CD8-positive, alpha-beta memory T cell (primary cell): Measurements from ENCODE around the gene DIAPH2. TPM values are rescaled to one million over a fixed set of nuclear protein-coding genes. Genes with fewer than 3 reads are reported as not detected.

Source experiments
- CTCF ChIA-PET: fragments of 350-600 bp; sonication (Branson Sonifier 250); formaldehyde crosslinking; loops from one replicate; lab custom pipeline; 2021; ENCODE audit warnings: antibody characterized with exemption; lab: Charles Lee
- POLR2A ChIA-PET: fragments of 350-600 bp; sonication (Branson Sonifier 250); formaldehyde crosslinking; loops from one replicate; lab custom pipeline; 2021; ENCODE audit warnings: antibody characterized with exemption; lab: Charles Lee
- DNase-seq, 5 donors: peaks; one replicate each; pipeline versions ENCODE4 v3.0.0 to v3.0.0-alpha.2; 2020 to 2022; ENCODE audit warnings: mixed read lengths in 1 of 5
- H3K27ac ChIP-seq: one replicate; pipeline ENCODE4 v1.7.0; 2013; ENCODE audit warnings: low read depth, mild to moderate bottlenecking, low read length, moderate library complexity
- H3K27me3 ChIP-seq: 2 replicates; pipeline ENCODE4 v1.7.0; 2013; ENCODE audit warnings: low read length, mild to moderate bottlenecking; ENCODE audit not compliant: insufficient read depth, poor library complexity, severe bottlenecking
- H3K36me3 ChIP-seq: 2 replicates; pipeline ENCODE4 v1.7.0; 2013; ENCODE audit warnings: mild to moderate bottlenecking, low read length, moderate library complexity; ENCODE audit not compliant: insufficient read depth
- H3K4me1 ChIP-seq: 2 replicates; pipeline ENCODE4 v1.7.0; 2013; ENCODE audit warnings: mild to moderate bottlenecking, low read length, moderate library complexity; ENCODE audit not compliant: insufficient read depth
- H3K4me3 ChIP-seq: 2 replicates; pipeline ENCODE4 v1.7.0; 2013; ENCODE audit warnings: mild to moderate bottlenecking, low read length
- H3K9me3 ChIP-seq: 2 replicates; pipeline ENCODE4 v1.7.0; 2013; ENCODE audit warnings: mild to moderate bottlenecking, low read length
- H3K27ac Mint-ChIP-seq, 8 donors: one replicate each; pipeline ENCODE4 v1.8.0; 2020 to 2021; ENCODE audit warnings: mixed read lengths in 8 of 8, mild to moderate bottlenecking in 6 of 8, inconsistent platforms in 3 of 8, moderate library complexity in 3 of 8
- H3K27me3 Mint-ChIP-seq, 2 donors: one replicate each; pipeline ENCODE4 v1.8.0; 2020 to 2021; ENCODE audit warnings: mixed read lengths in 2 of 2, mild to moderate bottlenecking in 1 of 2, moderate library complexity in 1 of 2
- H3K36me3 Mint-ChIP-seq, 3 donors: one replicate each; pipeline ENCODE4 v1.8.0; 2020 to 2021; ENCODE audit warnings: mixed read lengths in 3 of 3, inconsistent platforms in 1 of 3, mild to moderate bottlenecking in 1 of 3
- H3K4me1 Mint-ChIP-seq, 3 donors: one replicate each; pipeline ENCODE4 v1.8.0; 2020 to 2021; ENCODE audit warnings: mixed read lengths in 3 of 3, inconsistent platforms in 1 of 3, mild to moderate bottlenecking in 1 of 3
- H3K4me3 Mint-ChIP-seq, 7 donors: one replicate each; pipeline ENCODE4 v1.8.0; 2020 to 2021; ENCODE audit warnings: mixed read lengths in 7 of 7, mild to moderate bottlenecking in 6 of 7, moderate library complexity in 4 of 7, inconsistent platforms in 2 of 7
- H3K9me3 Mint-ChIP-seq, 5 donors: one replicate each; pipeline ENCODE4 v1.8.0; 2020 to 2022; ENCODE audit warnings: mixed read lengths in 5 of 5, mild to moderate bottlenecking in 3 of 5, moderate library complexity in 2 of 5, inconsistent platforms in 1 of 5
- polyA plus RNA-seq: library from polyadenylated mRNA; unstranded; fragments of 300-500 nt; fragmentation: Illumina TruSeq; gene quantifications from one replicate; pipeline ENCODE4 v1.2.3, GENCODE V29; 2021
- total RNA-seq, 2 experiments: library from RNA; stranded (reverse); gene quantifications; one replicate each; pipeline ENCODE4 v1.2.3, GENCODE V29; 2021

The DIAPH2 gene
- total and polyA plus RNA-seq, 3 experiments from 2014 or later = 5.6 to 11.5 (median 6.0) TPM

DNA sequence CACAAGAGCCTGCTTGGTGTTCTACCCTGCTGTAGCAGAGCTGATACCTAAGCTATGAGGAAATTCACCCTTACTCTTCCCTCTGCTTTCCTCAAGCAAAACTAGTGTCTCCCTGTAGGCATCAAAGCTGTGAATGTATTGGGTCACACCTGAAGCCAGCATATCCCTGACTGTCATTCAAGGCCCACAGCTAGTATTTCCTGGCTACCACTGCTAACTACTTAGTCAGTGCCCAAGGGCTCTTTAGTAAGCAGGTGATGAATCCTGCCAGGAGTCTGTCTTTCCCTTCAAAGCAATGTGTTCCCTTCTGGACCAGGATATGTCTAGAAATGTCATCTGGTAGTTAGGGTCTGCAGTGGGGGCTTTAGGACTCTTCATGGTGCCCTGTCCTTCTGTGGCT, 324.7 kb downstream of the DIAPH2 start:
- ChIA-PET CTCF (no interaction called here), POLR2A (no interaction called here)
- no peak for DNase-seq
- Histone ChIP-seq H3K9me3 (no peaks in the 10 kb centered on the region), H3K4me1 (no peaks in the 10 kb centered on the region), H3K27me3 (no peaks in the 10 kb centered on the region), H3K4me3 (no peak overlapping the region), H3K27ac (no peak overlapping the region), H3K36me3 (no peaks in the 10 kb centered on the region)
- Mint-ChIP-seq H3K4me1 (peaks cover 0 to 1% (median 0%) of the 10 kb centered on the region in 3 donors), H3K27me3 (no peaks in the 10 kb centered on the region), H3K9me3 (no peaks in the 10 kb centered on the region), H3K36me3 (peaks cover 0 to 5% (median 0%) of the 10 kb centered on the region in 3 donors), H3K4me3 (no peak overlapping the region), H3K27ac (no peak overlapping the region)

DNA sequence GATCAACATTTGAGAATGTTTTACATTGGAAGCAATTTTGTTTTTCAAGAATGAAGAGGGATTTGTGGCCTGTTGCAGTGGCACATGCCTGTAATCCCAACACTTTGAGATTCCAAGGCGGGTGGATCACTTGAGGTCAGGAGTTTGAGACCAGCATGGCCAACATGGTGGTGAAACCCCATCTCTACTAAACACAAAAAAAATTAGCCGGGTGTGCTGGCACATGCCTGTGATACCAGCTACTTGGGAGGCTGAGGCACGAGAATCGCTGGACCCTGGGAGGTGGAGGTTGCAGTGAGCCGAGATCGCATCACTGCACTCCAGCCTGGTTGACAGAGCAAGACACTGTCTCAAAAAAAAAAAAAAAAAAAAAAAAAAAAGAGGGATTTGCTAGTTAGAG, 326.9 kb downstream of the DIAPH2 start:
- H3K27ac Mint-ChIP-seq = no peak overlapping the region
- no peak overlapping the region for H3K4me3 Mint-ChIP-seq
- POLR2A ChIA-PET = no interaction called here
- no peaks in the 10 kb centered on the region for H3K36me3 ChIP-seq
- no peaks in the 10 kb centered on the region for H3K4me1 ChIP-seq
- DNase-seq = no peak
- no peaks in the 10 kb centered on the region for H3K27me3 Mint-ChIP-seq
- CTCF ChIA-PET = no interaction called here
- no peak overlapping the region for H3K27ac ChIP-seq
- no peaks in the 10 kb centered on the region for H3K27me3 ChIP-seq
- H3K36me3 Mint-ChIP-seq = peaks cover 0 to 5% (median 0%) of the 10 kb centered on the region in 3 donors
- H3K4me3 ChIP-seq = no peak overlapping the region
- no peaks in the 10 kb centered on the region for H3K9me3 Mint-ChIP-seq
- no peaks in the 10 kb centered on the region for H3K9me3 ChIP-seq
- peaks cover 0 to 1% (median 0%) of the 10 kb centered on the region in 3 donors for H3K4me1 Mint-ChIP-seq

DNA sequence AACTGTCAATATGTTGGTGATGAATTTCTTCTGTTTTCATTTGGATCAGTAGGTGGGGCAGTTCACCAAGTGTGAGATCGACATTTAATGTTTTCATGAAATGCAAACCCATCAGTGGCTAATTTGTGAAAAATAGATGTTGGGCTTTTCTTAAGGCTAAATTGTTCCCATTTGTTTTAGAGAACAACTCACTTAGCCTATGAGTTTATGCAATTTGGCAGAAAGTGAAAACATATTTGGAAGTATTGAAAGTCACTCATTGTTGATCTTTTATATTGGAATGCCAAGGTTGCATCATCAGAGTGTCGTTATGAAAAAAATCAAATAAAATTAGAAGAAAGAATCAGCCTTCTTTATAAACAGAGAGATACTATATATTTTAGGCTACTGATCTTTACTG, 331.5 kb downstream of the DIAPH2 start:
- Mint-ChIP-seq H3K27ac (no peak overlapping the region), H3K4me1 (no peaks in the 10 kb centered on the region), H3K27me3 (peaks cover 0 to 1% of the 10 kb centered on the region in 2 donors), H3K36me3 (peaks cover 0 to 4% (median 0%) of the 10 kb centered on the region in 3 donors), H3K4me3 (no peak overlapping the region), H3K9me3 (no peaks in the 10 kb centered on the region)
- Histone ChIP-seq H3K27ac (no peak overlapping the region), H3K36me3 (no peaks in the 10 kb centered on the region), H3K4me3 (no peak overlapping the region), H3K4me1 (no peaks in the 10 kb centered on the region), H3K27me3 (no peaks in the 10 kb centered on the region), H3K9me3 (no peaks in the 10 kb centered on the region)
- no peak for DNase-seq
- CTCF ChIA-PET = interaction anchor here (1.0 kb wide), 1 partner anchor 10 kb away, joined by 4 read pairs; no protein-coding TSS in a partner anchor
- POLR2A ChIA-PET = no interaction called here

DNA sequence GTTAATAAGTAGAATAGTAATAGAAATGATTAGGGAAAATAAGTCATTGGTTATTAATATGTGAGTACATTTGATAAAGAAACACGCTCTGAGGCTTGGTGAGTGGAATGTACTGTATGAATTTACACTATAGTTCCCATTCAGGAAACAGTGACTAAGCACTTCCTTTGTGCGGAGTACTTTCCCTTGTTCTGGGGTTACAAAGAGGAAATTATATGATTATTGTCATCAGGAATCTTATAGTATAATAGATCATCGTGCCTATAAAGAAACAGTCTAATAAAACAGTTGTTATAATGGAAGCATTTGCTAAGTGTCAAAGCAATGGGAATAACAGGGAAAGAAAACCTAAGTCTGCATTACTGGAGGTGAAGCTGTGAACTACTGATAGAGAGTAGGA, 337.0 kb downstream of the DIAPH2 start:
- Histone ChIP-seq H3K27ac (no peak overlapping the region), H3K36me3 (no peaks in the 10 kb centered on the region), H3K27me3 (no peaks in the 10 kb centered on the region), H3K9me3 (no peaks in the 10 kb centered on the region), H3K4me3 (no peak overlapping the region), H3K4me1 (no peaks in the 10 kb centered on the region)
- POLR2A ChIA-PET = no interaction called here
- no peak overlapping the region for H3K4me3 Mint-ChIP-seq
- no peak overlapping the region for H3K27ac Mint-ChIP-seq
- DNase-seq = no peak
- no peaks in the 10 kb centered on the region for H3K36me3 Mint-ChIP-seq
- no peaks in the 10 kb centered on the region for H3K4me1 Mint-ChIP-seq
- H3K9me3 Mint-ChIP-seq = no peaks in the 10 kb centered on the region
- CTCF ChIA-PET = no interaction called here
- peaks cover 0 to 6% of the 10 kb centered on the region in 2 donors for H3K27me3 Mint-ChIP-seq

DNA sequence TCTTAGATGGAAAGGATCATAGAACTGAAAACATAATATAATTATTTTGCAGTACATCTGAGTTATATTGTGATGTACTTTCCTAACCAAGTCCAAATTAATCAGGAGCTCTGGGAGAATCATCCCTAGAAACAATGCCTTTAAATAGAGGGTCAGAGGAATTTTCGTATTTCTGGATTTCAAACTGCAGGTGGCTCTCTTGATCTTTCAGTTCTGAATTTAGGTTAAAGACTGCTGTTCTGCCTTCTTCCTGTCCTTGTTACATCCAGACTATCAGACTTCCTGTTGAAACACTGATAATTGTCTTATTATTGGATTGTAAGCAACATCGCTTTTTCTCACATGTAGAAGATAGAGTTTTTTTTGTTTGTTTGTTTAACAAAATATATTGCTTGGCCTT, 341.8 kb downstream of the DIAPH2 start:
- H3K27me3 Mint-ChIP-seq = peaks cover 0 to 3% of the 10 kb centered on the region in 2 donors
- POLR2A ChIA-PET = no interaction called here
- no peaks in the 10 kb centered on the region for H3K36me3 Mint-ChIP-seq

DNA sequence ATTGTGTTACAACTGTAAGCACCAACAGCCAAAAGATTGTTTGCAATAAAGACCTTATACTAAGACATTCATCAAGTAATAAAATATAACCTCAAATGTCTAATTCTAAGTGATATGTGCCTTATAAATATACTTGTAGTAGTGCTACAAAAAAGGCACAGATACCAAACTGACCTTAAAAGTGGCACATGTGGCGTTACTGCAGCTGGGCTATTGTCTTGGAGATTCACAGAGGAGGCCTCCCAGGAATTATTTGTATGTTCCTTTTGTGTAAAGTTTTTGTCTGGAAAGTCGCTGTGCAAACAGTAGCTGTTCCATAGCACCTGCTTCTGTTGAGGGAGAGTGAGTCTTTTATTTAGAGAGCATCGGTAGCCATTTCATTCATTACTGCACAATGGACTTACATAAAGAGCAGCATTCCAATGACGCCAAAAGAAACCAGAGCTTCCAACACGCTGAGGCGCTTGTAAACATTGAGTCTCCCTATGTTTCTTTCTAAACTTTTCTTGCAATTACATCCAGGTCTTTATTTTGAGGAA, 342.8 kb downstream of the DIAPH2 start:
- no peak overlapping the region for H3K4me3 Mint-ChIP-seq
- no peaks in the 10 kb centered on the region for H3K9me3 Mint-ChIP-seq
- no peak overlapping the region for H3K4me3 ChIP-seq
- no peak overlapping the region for H3K27ac Mint-ChIP-seq
- no peaks in the 10 kb centered on the region for H3K27me3 ChIP-seq
- H3K9me3 ChIP-seq = no peaks in the 10 kb centered on the region
- H3K27ac ChIP-seq = no peak overlapping the region
- no peaks in the 10 kb centered on the region for H3K36me3 ChIP-seq
- ChIA-PET POLR2A (no interaction called here), CTCF (no interaction called here)
- no peak for DNase-seq
- no peaks in the 10 kb centered on the region for H3K4me1 Mint-ChIP-seq
- H3K27me3 Mint-ChIP-seq = peaks cover 0 to 3% of the 10 kb centered on the region in 2 donors
- no peaks in the 10 kb centered on the region for H3K4me1 ChIP-seq
- H3K36me3 Mint-ChIP-seq = no peaks in the 10 kb centered on the region

More for the DNA sequence above, 341.8 kb downstream of the DIAPH2 start:
- CTCF ChIA-PET = no interaction called here
- Histone ChIP-seq H3K4me3 (no peak overlapping the region), H3K27ac (no peak overlapping the region), H3K4me1 (no peaks in the 10 kb centered on the region), H3K36me3 (no peaks in the 10 kb centered on the region), H3K9me3 (no peaks in the 10 kb centered on the region), H3K27me3 (no peaks in the 10 kb centered on the region)
- Mint-ChIP-seq H3K9me3 (no peaks in the 10 kb centered on the region), H3K4me3 (no peak overlapping the region), H3K27ac (no peak overlapping the region), H3K4me1 (no peaks in the 10 kb centered on the region)
- no peak for DNase-seq

DNA sequence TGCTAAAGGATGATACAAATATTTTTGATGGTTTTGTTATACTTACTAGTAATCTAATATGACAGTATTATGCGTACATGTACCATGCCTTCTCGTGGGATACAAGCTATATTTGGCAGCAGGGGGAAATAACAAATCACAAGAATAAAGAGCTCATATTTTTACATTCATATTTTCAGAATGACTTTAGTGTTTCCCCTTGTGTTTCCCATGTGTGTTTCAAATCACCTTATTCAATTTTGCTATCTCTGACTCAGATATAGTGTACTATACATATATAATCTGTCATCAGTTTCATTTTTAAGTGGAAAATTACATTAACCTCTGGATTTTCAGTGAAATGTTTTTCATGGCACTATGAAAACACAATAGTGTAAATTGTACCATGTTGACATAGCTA, 345.8 kb downstream of the DIAPH2 start:
- Histone ChIP-seq H3K9me3 (no peaks in the 10 kb centered on the region), H3K27me3 (no peaks in the 10 kb centered on the region), H3K4me1 (no peaks in the 10 kb centered on the region), H3K36me3 (no peaks in the 10 kb centered on the region), H3K4me3 (no peak overlapping the region), H3K27ac (no peak overlapping the region)
- H3K27me3 Mint-ChIP-seq = no peaks in the 10 kb centered on the region
- CTCF ChIA-PET = no interaction called here
- no peaks in the 10 kb centered on the region for H3K36me3 Mint-ChIP-seq
- DNase-seq = no peak
- no peaks in the 10 kb centered on the region for H3K9me3 Mint-ChIP-seq
- H3K4me3 Mint-ChIP-seq = no peak overlapping the region
- no peak overlapping the region for H3K27ac Mint-ChIP-seq
- H3K4me1 Mint-ChIP-seq = no peaks in the 10 kb centered on the region
- POLR2A ChIA-PET = no interaction called here

DNA sequence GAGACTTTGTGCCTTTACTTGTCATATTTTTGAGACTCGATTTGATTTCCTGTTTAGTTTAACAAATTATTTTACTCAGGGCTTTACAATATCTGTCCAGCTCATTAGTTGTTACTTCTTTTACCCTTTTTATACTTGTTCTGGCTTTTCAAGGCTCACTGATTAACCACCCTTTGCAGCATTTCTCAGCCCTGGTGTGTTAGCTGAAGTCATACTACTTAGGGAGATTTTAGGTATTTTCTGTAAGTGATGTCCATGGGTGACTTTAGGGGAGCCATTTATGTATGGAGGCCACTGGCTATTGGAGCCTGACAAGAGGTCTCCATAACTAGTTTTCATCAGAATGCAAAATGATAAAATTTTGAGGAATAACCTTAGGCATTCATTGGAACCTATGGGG, 346.3 kb downstream of the DIAPH2 start:
- CTCF ChIA-PET = no interaction called here
- H3K27ac Mint-ChIP-seq = no peak overlapping the region
- H3K4me1 Mint-ChIP-seq = no peaks in the 10 kb centered on the region
- DNase-seq = no peak
- H3K4me3 Mint-ChIP-seq = no peak overlapping the region
- no peak overlapping the region for H3K4me3 ChIP-seq
- H3K27me3 ChIP-seq = no peaks in the 10 kb centered on the region
- H3K36me3 Mint-ChIP-seq = no peaks in the 10 kb centered on the region
- no peaks in the 10 kb centered on the region for H3K4me1 ChIP-seq
- POLR2A ChIA-PET = no interaction called here
- no peaks in the 10 kb centered on the region for H3K36me3 ChIP-seq
- no peaks in the 10 kb centered on the region for H3K9me3 Mint-ChIP-seq
- H3K27ac ChIP-seq = no peak overlapping the region
- H3K27me3 Mint-ChIP-seq = no peaks in the 10 kb centered on the region
- H3K9me3 ChIP-seq = no peaks in the 10 kb centered on the region
